Measurements from ENCODE around the gene CLEC16A.

Gene CLEC16A

GRCh38 chr16:11213799-11214198 is 269.4 kb downstream of the CLEC16A start:
- H3K27ac ChIP-seq (ENCODE audit: low read depth, low read length) = no peak overlapping the region
- no peaks in the 10 kb centered on the region for H3K79me2 ChIP-seq (ENCODE audit: control insufficient read depth, low read length)
- no peak for TF ChIP-seq EZH2phosphoT487 (IDR thresholded peaks at IDR 0.05; ENCODE audit: borderline replicate concordance, low read length)
- TF ChIP-seq, protein P1, sequence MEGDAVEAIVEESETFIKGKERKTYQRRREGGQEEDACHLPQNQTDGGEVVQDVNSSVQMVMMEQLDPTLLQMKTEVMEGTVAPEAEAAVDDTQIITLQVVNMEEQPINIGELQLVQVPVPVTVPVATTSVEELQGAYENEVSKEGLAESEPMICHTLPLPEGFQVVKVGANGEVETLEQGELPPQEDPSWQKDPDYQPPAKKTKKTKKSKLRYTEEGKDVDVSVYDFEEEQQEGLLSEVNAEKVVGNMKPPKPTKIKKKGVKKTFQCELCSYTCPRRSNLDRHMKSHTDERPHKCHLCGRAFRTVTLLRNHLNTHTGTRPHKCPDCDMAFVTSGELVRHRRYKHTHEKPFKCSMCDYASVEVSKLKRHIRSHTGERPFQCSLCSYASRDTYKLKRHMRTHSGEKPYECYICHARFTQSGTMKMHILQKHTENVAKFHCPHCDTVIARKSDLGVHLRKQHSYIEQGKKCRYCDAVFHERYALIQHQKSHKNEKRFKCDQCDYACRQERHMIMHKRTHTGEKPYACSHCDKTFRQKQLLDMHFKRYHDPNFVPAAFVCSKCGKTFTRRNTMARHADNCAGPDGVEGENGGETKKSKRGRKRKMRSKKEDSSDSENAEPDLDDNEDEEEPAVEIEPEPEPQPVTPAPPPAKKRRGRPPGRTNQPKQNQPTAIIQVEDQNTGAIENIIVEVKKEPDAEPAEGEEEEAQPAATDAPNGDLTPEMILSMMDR (IDR thresholded peaks at IDR 0.05; ENCODE audit: low read depth, low read length, poor library complexity, severe bottlenecking) = no peak
- H3K4me1 ChIP-seq (ENCODE audit: control insufficient read depth, low read length) = peaks cover 14% of the 10 kb centered on the region; the same call in 1 of the 2 replicates
- H3K4me3 ChIP-seq (ENCODE audit: low read length) = no peak overlapping the region
- no peak overlapping the region for H3K4me2 ChIP-seq (ENCODE audit: low read length)
- H3K9me2 ChIP-seq (replicated peaks; ENCODE audit: control insufficient read depth, low read length) = no peaks in the 10 kb centered on the region
- peaks cover 13% of the 10 kb centered on the region for H3K9me3 ChIP-seq (ENCODE audit: control insufficient read depth, insufficient read depth, low read length)
- peaks cover 41% of the 10 kb centered on the region for H3K27me3 ChIP-seq (ENCODE audit: control insufficient read depth, low read length)
- no peaks in the 10 kb centered on the region for H3F3A ChIP-seq (ENCODE audit: control insufficient read depth, insufficient read depth)
- no peaks in the 10 kb centered on the region for H3K36me3 ChIP-seq (ENCODE audit: control insufficient read depth, low read length)
- H4K20me1 ChIP-seq (ENCODE audit: control insufficient read depth, insufficient read depth, low read depth, low read length) = no peaks in the 10 kb centered on the region

DNA sequence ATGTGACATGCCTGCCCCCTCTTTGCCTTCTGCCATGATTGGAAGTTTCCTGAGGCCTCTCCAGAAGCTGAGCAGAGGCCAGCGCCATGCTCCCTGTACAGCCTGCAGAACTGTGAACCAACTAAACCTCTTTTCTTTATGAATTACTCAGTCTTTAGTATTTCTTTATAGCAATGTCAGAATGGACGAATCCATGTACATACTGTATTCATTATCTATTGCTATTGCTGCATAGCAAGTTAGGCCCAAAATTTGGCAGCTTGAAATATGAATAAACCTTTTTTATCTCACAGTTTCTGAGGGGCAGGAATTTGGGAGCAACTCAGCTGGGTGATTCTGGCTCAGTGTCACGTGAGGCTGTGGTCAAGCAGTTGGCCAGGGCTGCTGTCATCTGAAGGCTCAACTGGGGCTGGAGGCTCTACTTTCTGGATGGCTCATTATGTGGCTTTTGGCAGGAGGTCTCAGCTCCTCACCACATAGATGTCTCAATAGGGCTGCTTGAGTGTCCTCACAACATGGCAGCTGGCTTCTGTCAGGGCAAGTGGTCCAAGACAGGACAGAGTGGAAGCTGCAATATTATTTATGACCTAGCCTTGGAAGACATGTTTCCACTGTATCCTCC is 271.7 kb downstream of the CLEC16A start:
- H3K9me2 ChIP-seq (replicated peaks; ENCODE audit: control insufficient read depth, low read length) = no peaks in the 10 kb centered on the region
- H3K27me3 ChIP-seq (ENCODE audit: control insufficient read depth, low read length) = peaks cover 27% of the 10 kb centered on the region
- no peaks in the 10 kb centered on the region for H3F3A ChIP-seq (ENCODE audit: control insufficient read depth, insufficient read depth)
- H4K20me1 ChIP-seq (ENCODE audit: control insufficient read depth, insufficient read depth, low read depth, low read length) = no peaks in the 10 kb centered on the region
- no peaks in the 10 kb centered on the region for H3K36me3 ChIP-seq (ENCODE audit: control insufficient read depth, low read length)
- no peak overlapping the region for H3K27ac ChIP-seq (ENCODE audit: low read depth, low read length)
- no peak overlapping the region for H3K4me2 ChIP-seq (ENCODE audit: low read length)
- no peaks in the 10 kb centered on the region for H3K79me2 ChIP-seq (ENCODE audit: control insufficient read depth, low read length)
- TF ChIP-seq, protein P1 (IDR thresholded peaks at IDR 0.05; ENCODE audit: low read depth, low read length, poor library complexity, severe bottlenecking) = no peak
- no peak for TF ChIP-seq EZH2phosphoT487 (IDR thresholded peaks at IDR 0.05; ENCODE audit: borderline replicate concordance, low read length)
- no peak overlapping the region for H3K4me3 ChIP-seq (ENCODE audit: low read length)
- peaks cover 23% of the 10 kb centered on the region for H3K9me3 ChIP-seq (ENCODE audit: control insufficient read depth, insufficient read depth, low read length)
- H3K4me1 ChIP-seq (ENCODE audit: control insufficient read depth, low read length) = peaks cover 5% of the 10 kb centered on the region; the same call in 1 of the 2 replicates

- peaks cover 23% of the 10 kb centered on the region for H3K9me3 ChIP-seq (ENCODE audit: control insufficient read depth, insufficient read depth, low read length)
- no peak overlapping the region for H3K4me3 ChIP-seq (ENCODE audit: low read length)
- no peaks in the 10 kb centered on the region for H3K9me2 ChIP-seq (replicated peaks; ENCODE audit: control insufficient read depth, low read length)
- H3K27me3 ChIP-seq (ENCODE audit: control insufficient read depth, low read length) = peaks cover 11% of the 10 kb centered on the region
- no peaks in the 10 kb centered on the region for H3K36me3 ChIP-seq (ENCODE audit: control insufficient read depth, low read length)
- peaks cover under 1% of the 10 kb centered on the region; the same call in 1 of the 2 replicates for H3K4me1 ChIP-seq (ENCODE audit: control insufficient read depth, low read length)
- TF ChIP-seq, protein P1 (IDR thresholded peaks at IDR 0.05; ENCODE audit: low read depth, low read length, poor library complexity, severe bottlenecking) = no peak
- no peak for TF ChIP-seq EZH2phosphoT487 (IDR thresholded peaks at IDR 0.05; ENCODE audit: borderline replicate concordance, low read length)
- no peak overlapping the region for H3K4me2 ChIP-seq (ENCODE audit: low read length)
- H3K79me2 ChIP-seq (ENCODE audit: control insufficient read depth, low read length) = no peaks in the 10 kb centered on the region
- H3K27ac ChIP-seq (ENCODE audit: low read depth, low read length) = no peak overlapping the region
- no peaks in the 10 kb centered on the region for H4K20me1 ChIP-seq (ENCODE audit: control insufficient read depth, insufficient read depth, low read depth, low read length)
- H3F3A ChIP-seq (ENCODE audit: control insufficient read depth, insufficient read depth) = no peaks in the 10 kb centered on the region
Observed at GRCh38 chr16:11217651-11218603, 273.6 kb downstream of the CLEC16A start.
